Measurements from ENCODE around the gene IFI27. TPM values are rescaled to one million over a fixed set of nuclear protein-coding genes. Genes with fewer than 3 reads are reported as not detected.
A peak's percentile ranks its signal among the peaks of the same experiment; 100 is the strongest.

IFI27 gene
- total and polyA plus RNA-seq, 2 of the 8 experiments (the other 6 are each of a cell fraction or from before 2014, with no cell fraction given): 0.76 to 2.2 TPM

GRCh38 chr14:94139421-94139820 is 28.9 kb downstream of the IFI27 start:
- Histone ChIP-seq H3K4ac (replicated peaks; ENCODE audit: insufficient read length, low read depth, low read length) (no peak overlapping the region), H3K4me1 (replicated peaks in 1 of 4; ENCODE audit: control insufficient read depth in 3 of 4, insufficient read depth in 4 of 4, low read length in 3 of 4) (peaks cover 5 to 17% (median 8%) of the 10 kb centered on the region in 4 experiments; a peak in 6 of 7 replicates), H3K56ac (replicated peaks; ENCODE audit: insufficient read length, low read depth, low read length) (no peak overlapping the region), H3K9ac (replicated peaks in 1 of 4; ENCODE audit: extremely low read depth in 1 of 4, low read depth in 3 of 4, low read length in 3 of 4) (no peak overlapping the region), H3K23ac (ENCODE audit: insufficient read length) (no peak overlapping the region), H2BK20ac (ENCODE audit: low read length) (no peak overlapping the region), H3K79me2 (ENCODE audit: control insufficient read depth in 1 of 2, insufficient read depth in 2 of 2, low read length in 2 of 2) (no peaks in the 10 kb centered on the region), H2AK5ac (ENCODE audit: low read depth, low read length) (no peak overlapping the region), H3K4me2 (ENCODE audit: insufficient read depth in 1 of 2, low read depth in 2 of 2, low read length in 2 of 2) (0 out of 4 replicates have a peak overlapping the region, but pooled peaks of 1 of the 2 experiments have one; percentile 18), H3K14ac (ENCODE audit: insufficient read length) (no peak overlapping the region), H3K9me3 (ENCODE audit: insufficient read depth in 2 of 2, low read depth in 1 of 2, low read length in 1 of 2) (peaks cover 5 to 8% of the 10 kb centered on the region in 2 experiments; a peak in 1 of 4 replicates), H2BK15ac (ENCODE audit: low read length) (no peak overlapping the region), H3K27ac (ENCODE audit: low read depth, low read length) (no peak overlapping the region), H3K27me3 (replicated peaks in 1 of 4; ENCODE audit: control insufficient read depth in 3 of 4, extremely low read depth in 1 of 4, insufficient read depth in 3 of 4, low read length in 3 of 4) (no peaks in the 10 kb centered on the region), H3K4me3 (ENCODE audit: extremely low read depth in 1 of 4, insufficient read depth in 2 of 4, low read depth in 3 of 4, low read length in 4 of 4) (no peak overlapping the region), H3K36me3 (ENCODE audit: control insufficient read depth in 2 of 4, insufficient read depth in 4 of 4, low read length in 3 of 4) (no peaks in the 10 kb centered on the region; a peak in 1 of 8 replicates), H4K5ac (ENCODE audit: insufficient read length, low read depth, low read length) (no peak overlapping the region), H2BK5ac (ENCODE audit: low read depth, low read length) (no peak overlapping the region), H4K91ac (replicated peaks; ENCODE audit: insufficient read length, low read length) (no peak overlapping the region), H3K23me2 (ENCODE audit: low read depth, low read length) (no peaks in the 10 kb centered on the region), H3K79me1 (ENCODE audit: low read depth, low read length) (no peaks in the 10 kb centered on the region), H2BK120ac (replicated peaks; ENCODE audit: low read depth, low read length) (no peak overlapping the region), H2BK12ac (ENCODE audit: low read depth, low read length) (no peak overlapping the region), H3K18ac (ENCODE audit: extremely low read depth, low read length) (no peak overlapping the region), H4K8ac (ENCODE audit: extremely low read depth, insufficient read depth, low read length) (no peak overlapping the region), H4K20me1 (replicated peaks in 1 of 2; ENCODE audit: control insufficient read depth in 1 of 2, insufficient read depth in 2 of 2, low read length in 2 of 2) (no peaks in the 10 kb centered on the region), H2AFZ (ENCODE audit: low read length) (no peak overlapping the region)
- DNase-seq (ENCODE audit: low read depth in 1 of 2, low spot score in 2 of 2) (no peak), FAIRE-seq (no peak)
- ChIA-PET POLR2A (ENCODE audit: partially characterized antibody) (interaction anchor here (0.6 kb wide), 1 partner anchor 557 kb away, joined by 4 read pairs; no protein-coding TSS in a partner anchor), CTCF (ENCODE audit: partially characterized antibody) (interaction anchor here (0.6 to 9.2 kb wide), 17 partner anchors 13 to 348 kb away, joined by 3 to 148 read pairs (median 4); partner anchors contain the start of gene CCDC197)
- 86% methylated on average over 5 of the region's 5 CpGs; no CpG with 5 or more reads in 1 of the 2 experiments for WGBS, 2 experiments (ENCODE audit: extremely low coverage in 1 of 2, insufficient coverage in 1 of 2, insufficient read length in 1 of 2, insufficient replicate concordance in 2 of 2, low coverage in 1 of 2, low lambda C conversion rate in 2 of 2, missing lambda C conversion rate in 1 of 2)
- TF ChIP-seq JUND (IDR thresholded peaks at IDR 0.05; ENCODE audit: low read length) (no peak), CBX5 (IDR thresholded peaks at IDR 0.05; ENCODE audit: low read depth, low read length) (no peak), MAX (IDR thresholded peaks at IDR 0.05) (no peak), ATF2 (IDR thresholded peaks at IDR 0.05; ENCODE audit: low read length) (no peak), POU5F1 (IDR thresholded peaks at IDR 0.05; ENCODE audit: low read depth, low read length) (no peak), TBP (IDR thresholded peaks at IDR 0.05; ENCODE audit: low read depth, low read length) (no peak), YY1 (IDR thresholded peaks at IDR 0.05; ENCODE audit: low read depth, low read length) (no peak), KDM5A (IDR thresholded peaks at IDR 0.05; ENCODE audit: low read length) (no peak), SIN3A (conservative IDR thresholded peaks at IDR 0.05 in 1 of 2, IDR thresholded peaks at IDR 0.05 in 1 of 2; ENCODE audit: low read depth in 1 of 2, low read length in 2 of 2) (no peak), BCL11A (IDR thresholded peaks at IDR 0.05; ENCODE audit: low read depth in 2 of 2, low read length in 2 of 2) (no peak), HDAC2 (IDR thresholded peaks at IDR 0.05; ENCODE audit: borderline replicate concordance in 1 of 2, low read depth in 2 of 2, low read length in 2 of 2) (no peak), CHD1 (IDR thresholded peaks at IDR 0.05; ENCODE audit: low read depth, low read length) (no peak)
